Measurements from ENCODE around the gene TCEANC2. TPM values are rescaled to one million over a fixed set of nuclear protein-coding genes. Genes with fewer than 3 reads are reported as not detected.

TCEANC2 gene
- total and polyA plus RNA-seq, 2 of the 4 experiments (the other 2 are of a cell fraction) = 2.4 to 3.2 TPM

DNA sequence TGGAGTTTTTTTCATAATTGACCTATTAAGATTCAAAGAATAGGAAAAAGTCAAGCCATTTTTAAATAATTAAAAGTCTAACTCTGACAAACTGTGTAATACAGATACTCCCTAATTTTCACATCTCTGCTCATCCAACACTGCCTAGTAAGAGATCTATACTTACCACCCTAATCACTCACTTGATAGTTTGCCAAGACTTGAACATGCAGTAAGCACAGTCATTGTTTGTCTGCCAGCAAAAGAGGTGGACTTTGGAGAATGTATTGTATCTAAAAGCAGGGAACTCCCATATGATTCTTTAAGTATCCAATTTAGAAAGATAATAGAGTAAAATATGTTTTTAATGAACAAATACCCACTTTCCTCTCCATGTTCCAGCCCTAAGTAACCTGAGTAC, 15.9 kb upstream of the TCEANC2 start:
- Histone ChIP-seq H2BK5ac (ENCODE audit: low read depth, low read length, poor library complexity, severe bottlenecking) (no peak overlapping the region), H3K9me3 (ENCODE audit: control insufficient read depth, insufficient read depth, low read length) (no peaks in the 10 kb centered on the region)
- POLR2A ChIA-PET (ENCODE audit: unreplicated experiment) = no interaction called here

More for the DNA sequence above, 15.9 kb upstream of the TCEANC2 start:
- BruUV-seq (replicated peaks) = no TSS peak
- H2AK5ac ChIP-seq (ENCODE audit: low read depth, low read length) = no peak overlapping the region
- in situ Hi-C loops (cut with MboI; ENCODE audit: low sequenced_read_pairs) (no loop called here), dilution Hi-C loops (cut with HindIII; ENCODE audit: low sequenced_read_pairs, unreplicated experiment) (no loop called here), intact Hi-C loops (cut with micrococcal nuclease) (no loop called here)
- no peaks in the 10 kb centered on the region for H4K20me1 ChIP-seq (ENCODE audit: insufficient read depth, low read length)
- H3K79me1 ChIP-seq (ENCODE audit: low read depth in 1 of 2, low read length in 2 of 2) = peaks cover 0 to 4% of the 10 kb centered on the region in 2 experiments; a peak in 1 of 4 replicates
- H3K4me3 ChIP-seq (ENCODE audit: insufficient read depth, low read depth, low read length) = no peak overlapping the region
- no peaks in the 10 kb centered on the region for H3K4me1 ChIP-seq (ENCODE audit: control insufficient read depth, insufficient read depth, low read length)
- CTCF ChIA-PET = no interaction called here
- H3K23ac ChIP-seq (ENCODE audit: low read depth, low read length) = no peak overlapping the region
- no peak overlapping the region for H2AK9ac ChIP-seq (replicated peaks; ENCODE audit: low read depth, low read length, poor library complexity)
- H3K9ac ChIP-seq (ENCODE audit: low read depth, low read length) = no peak overlapping the region
- no peak overlapping the region for H3K56ac ChIP-seq (ENCODE audit: extremely low read depth, insufficient read depth, low read length)
- H4K91ac ChIP-seq (ENCODE audit: insufficient read depth, low read depth, low read length) = no peak overlapping the region
- no peak overlapping the region for H3K4ac ChIP-seq (ENCODE audit: low read depth, low read length)
- H2AFZ ChIP-seq (replicated peaks; ENCODE audit: low read length, poor library complexity) = no peak overlapping the region
- H2BK120ac ChIP-seq (ENCODE audit: low read depth, low read length) = no peak overlapping the region
- H2BK15ac ChIP-seq (ENCODE audit: low read depth, low read length) = no peak overlapping the region
- ATAC-seq (ENCODE audit: low read depth) = no peak
- H4K5ac ChIP-seq (ENCODE audit: low read depth, low read length) = no peak overlapping the region
- H4K8ac ChIP-seq (ENCODE audit: low read depth in 2 of 2, low read length in 2 of 2) = no peak overlapping the region
- H3K9me1 ChIP-seq (ENCODE audit: insufficient read depth, low read length) = no peaks in the 10 kb centered on the region
- peaks cover 34% of the 10 kb centered on the region for H3K36me3 ChIP-seq (ENCODE audit: control insufficient read depth, insufficient read depth, low read length)
- no peak overlapping the region for H3K4me2 ChIP-seq (ENCODE audit: low read depth, low read length)
- H3K27me3 ChIP-seq (ENCODE audit: control insufficient read depth, insufficient read depth, low read length) = no peaks in the 10 kb centered on the region
- no peak overlapping the region for H3K14ac ChIP-seq (replicated peaks; ENCODE audit: low read depth, low read length)
- peak; percentile 60 for DNase-seq
- H2BK20ac ChIP-seq (ENCODE audit: low read depth, low read length) = no peak overlapping the region
- no peak overlapping the region for H3K18ac ChIP-seq (ENCODE audit: low read depth, low read length)
- H3K27ac ChIP-seq (ENCODE audit: insufficient read depth, low read length) = no peak overlapping the region
- no peak for TF ChIP-seq CHD1 (IDR thresholded peaks at IDR 0.05; ENCODE audit: low read depth, low read length)
- TF ChIP-seq, protein P1, sequence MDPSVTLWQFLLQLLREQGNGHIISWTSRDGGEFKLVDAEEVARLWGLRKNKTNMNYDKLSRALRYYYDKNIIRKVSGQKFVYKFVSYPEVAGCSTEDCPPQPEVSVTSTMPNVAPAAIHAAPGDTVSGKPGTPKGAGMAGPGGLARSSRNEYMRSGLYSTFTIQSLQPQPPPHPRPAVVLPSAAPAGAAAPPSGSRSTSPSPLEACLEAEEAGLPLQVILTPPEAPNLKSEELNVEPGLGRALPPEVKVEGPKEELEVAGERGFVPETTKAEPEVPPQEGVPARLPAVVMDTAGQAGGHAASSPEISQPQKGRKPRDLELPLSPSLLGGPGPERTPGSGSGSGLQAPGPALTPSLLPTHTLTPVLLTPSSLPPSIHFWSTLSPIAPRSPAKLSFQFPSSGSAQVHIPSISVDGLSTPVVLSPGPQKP (IDR thresholded peaks at IDR 0.05; ENCODE audit: borderline replicate concordance, low read depth, low read length) = no peak
- TF ChIP-seq CEBPB (IDR thresholded peaks at IDR 0.05; ENCODE audit: low read depth, low read length) = no peak
- TF ChIP-seq MAFK (IDR thresholded peaks at IDR 0.05; ENCODE audit: low read depth, low read length) = no peak
- no peak for TF ChIP-seq RCOR1 (IDR thresholded peaks at IDR 0.05; ENCODE audit: insufficient replicate concordance, low read length)
- TF ChIP-seq POLR2A (IDR thresholded peaks at IDR 0.05; ENCODE audit: low read depth, low read length) = no peak
- no peak for TF ChIP-seq FOS (IDR thresholded peaks at IDR 0.05; ENCODE audit: low read depth, low read length)
- TF ChIP-seq RAD21 (IDR thresholded peaks at IDR 0.05; ENCODE audit: low read length) = no peak
- no peak for TF ChIP-seq BHLHE40 (IDR thresholded peaks at IDR 0.05; ENCODE audit: low read depth, low read length)
- TF ChIP-seq RFX5 (IDR thresholded peaks at IDR 0.05; ENCODE audit: low read depth, low read length) = no peak
- no peak for TF ChIP-seq MAZ (IDR thresholded peaks at IDR 0.05; ENCODE audit: borderline replicate concordance, low read depth, low read length)
- no peak for TF ChIP-seq SMC3 (IDR thresholded peaks at IDR 0.05; ENCODE audit: low read depth, low read length)
